Measurements from ENCODE around the gene ITCH. TPM values are rescaled to one million over a fixed set of nuclear protein-coding genes. Genes with fewer than 3 reads are reported as not detected.
"Not testable (repeated sequence)": the region's sequence is repeated elsewhere in the genome, so short reads cannot be mapped to it uniquely, and the experiment has no call there.

The ITCH gene
- total and polyA plus RNA-seq, 9 donors, result 14.0 to 65.8 (median 50.8) TPM

DNA sequence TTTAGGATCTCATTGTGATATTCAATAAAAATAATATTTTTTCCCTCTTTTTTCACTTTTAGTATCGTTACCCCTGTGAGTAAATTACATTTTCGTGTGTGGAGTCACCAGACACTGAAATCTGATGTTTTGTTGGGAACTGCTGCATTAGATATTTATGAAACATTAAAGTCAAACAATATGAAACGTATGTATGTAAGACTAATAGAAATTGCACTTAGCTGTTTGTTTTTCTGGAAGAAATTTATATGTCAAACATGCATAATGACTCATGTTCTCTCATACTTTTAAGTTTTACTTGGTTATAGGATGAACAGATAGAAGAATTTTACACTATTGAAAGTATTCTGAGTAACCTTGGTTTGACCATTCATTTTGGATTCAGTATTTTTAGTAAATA lies 49.4 kb downstream of the ITCH start:
- TF ChIP-seq EP300 (IDR thresholded peaks at IDR 0.05) (no peak), POLR2A (IDR thresholded peaks at IDR 0.05) (no peak), CTCF (IDR thresholded peaks at IDR 0.05) (no peak)
- intact Hi-C loops (cut with DNase I), result no loop called here
- Histone ChIP-seq H3K9me3 (no peaks in the 10 kb centered on the region), H3K27me3 (no peaks in the 10 kb centered on the region), H3K36me3 (no peaks in the 10 kb centered on the region), H3K27ac (no peak overlapping the region), H3K4me3 (no peak overlapping the region), H3K4me1 (ENCODE audit: insufficient read depth) (no peaks in the 10 kb centered on the region)
- WGBS, 3 donors, result 84 to 93% (median 88%) methylated on average over 3 of the region's 3 CpGs
- DNase-seq, result no peak

GRCh38 chr20:34414525-34414924 lies 51.5 kb downstream of the ITCH start:
- H3K4me3 ChIP-seq; DNase-seq; intact Hi-C loops (cut with DNase I); H3K36me3 ChIP-seq; H3K4me1 ChIP-seq (ENCODE audit: insufficient read depth); H3K27me3 ChIP-seq; H3K27ac ChIP-seq; H3K9me3 ChIP-seq: not testable (repeated sequence)
- WGBS, 3 donors, result 93 to 97% (median 93%) methylated on average over 10 of the region's 10 CpGs

GRCh38 chr20:34415079-34415478 lies 52.0 kb downstream of the ITCH start:
- WGBS, 3 donors, result 92 to 94% (median 92%) methylated on average over 3 of the region's 3 CpGs
- H3K4me3 ChIP-seq, result no peak overlapping the region
- H3K27ac ChIP-seq, result no peak overlapping the region
- H3K27me3 ChIP-seq, result no peaks in the 10 kb centered on the region
- H3K9me3 ChIP-seq, result no peaks in the 10 kb centered on the region
- no peaks in the 10 kb centered on the region for H3K36me3 ChIP-seq
- intact Hi-C loops (cut with DNase I), result no loop called here
- no peak for DNase-seq
- no peaks in the 10 kb centered on the region for H3K4me1 ChIP-seq (ENCODE audit: insufficient read depth)
- TF ChIP-seq EP300 (IDR thresholded peaks at IDR 0.05) (no peak), POLR2A (IDR thresholded peaks at IDR 0.05) (no peak), CTCF (IDR thresholded peaks at IDR 0.05) (no peak)

GRCh38 chr20:34420146-34420545 lies 57.1 kb downstream of the ITCH start:
- Histone ChIP-seq H3K36me3 (no peaks in the 10 kb centered on the region), H3K27ac (no peak overlapping the region), H3K4me1 (ENCODE audit: insufficient read depth) (no peaks in the 10 kb centered on the region), H3K9me3 (no peaks in the 10 kb centered on the region), H3K4me3 (no peak overlapping the region), H3K27me3 (no peaks in the 10 kb centered on the region)
- DNase-seq, result no peak
- intact Hi-C loops (cut with DNase I), result no loop called here
- 56 to 69% (median 58%) methylated on average over 1 of the region's 1 CpG for WGBS, 3 donors
- TF ChIP-seq EP300 (IDR thresholded peaks at IDR 0.05), result no peak
- TF ChIP-seq POLR2A (IDR thresholded peaks at IDR 0.05), result no peak
- no peak for TF ChIP-seq CTCF (IDR thresholded peaks at IDR 0.05)

GRCh38 chr20:34420975-34421374 lies 57.9 kb downstream of the ITCH start:
- no peaks in the 10 kb centered on the region for H3K36me3 ChIP-seq
- H3K27ac ChIP-seq, result no peak overlapping the region
- DNase-seq, result no peak
- H3K9me3 ChIP-seq, result no peaks in the 10 kb centered on the region
- 77 to 84% (median 82%) methylated on average over 4 of the region's 4 CpGs for WGBS, 3 donors
- H3K4me1 ChIP-seq (ENCODE audit: insufficient read depth), result no peaks in the 10 kb centered on the region
- no peaks in the 10 kb centered on the region for H3K27me3 ChIP-seq
- TF ChIP-seq POLR2A (IDR thresholded peaks at IDR 0.05) (no peak), EP300 (IDR thresholded peaks at IDR 0.05) (no peak), CTCF (IDR thresholded peaks at IDR 0.05) (no peak)
- intact Hi-C loops (cut with DNase I), result no loop called here
- no peak overlapping the region for H3K4me3 ChIP-seq

Data from ovary (tissue), 9 donors.